ENCODE measurements around the gene PPP1R9B. TPM values are rescaled to one million over a fixed set of nuclear protein-coding genes. Genes with fewer than 3 reads are reported as not detected.
A peak's percentile ranks its signal among the peaks of the same experiment; 100 is the strongest.

PPP1R9B gene
- total RNA-seq, 2 donors from 2014 or later: 24.1 to 34.6 TPM

GRCh38 chr17:50198026-50198669 lies 47.7 kb upstream of the PPP1R9B start:
- Mint-ChIP-seq H3K36me3 (ENCODE audit: low read depth) (peaks cover 20% of the 10 kb centered on the region), H3K9me3 (no peaks in the 10 kb centered on the region), H3K27me3 (ENCODE audit: insufficient read depth) (peaks cover 27% of the 10 kb centered on the region), H3K27ac (no peak overlapping the region), H3K4me3 (peak overlapping the region; percentile 72), H3K4me1 (peaks cover 8% of the 10 kb centered on the region)
- peak; percentile 84 for TF ChIP-seq CTCF (conservative IDR thresholded peaks at IDR 0.05)
- Histone ChIP-seq H3K27me3 (ENCODE audit: control insufficient read depth, insufficient read depth, low read length, poor library complexity, severe bottlenecking) (peaks cover 23% of the 10 kb centered on the region), H3K4me1 (ENCODE audit: control insufficient read depth, insufficient read depth, low read length) (no peaks in the 10 kb centered on the region), H3K36me3 (ENCODE audit: control insufficient read depth, insufficient read depth, low read length) (peaks cover 3% of the 10 kb centered on the region), H3K9me3 (ENCODE audit: control insufficient read depth, low read length) (no peaks in the 10 kb centered on the region), H3K9ac (ENCODE audit: extremely low read depth, low read length, poor library complexity, severe bottlenecking) (no peak overlapping the region), H3K4me3 (ENCODE audit: low read length) (no peak overlapping the region), H3K27ac (ENCODE audit: low read depth, low read length) (no peak overlapping the region)
- WGBS, 2 experiments (ENCODE audit: insufficient coverage in 1 of 2, insufficient read length in 1 of 2): 65 to 75% methylated on average over 6 to 7 of the region's 7 CpGs
- DNase-seq: peak; percentile 89

DNA sequence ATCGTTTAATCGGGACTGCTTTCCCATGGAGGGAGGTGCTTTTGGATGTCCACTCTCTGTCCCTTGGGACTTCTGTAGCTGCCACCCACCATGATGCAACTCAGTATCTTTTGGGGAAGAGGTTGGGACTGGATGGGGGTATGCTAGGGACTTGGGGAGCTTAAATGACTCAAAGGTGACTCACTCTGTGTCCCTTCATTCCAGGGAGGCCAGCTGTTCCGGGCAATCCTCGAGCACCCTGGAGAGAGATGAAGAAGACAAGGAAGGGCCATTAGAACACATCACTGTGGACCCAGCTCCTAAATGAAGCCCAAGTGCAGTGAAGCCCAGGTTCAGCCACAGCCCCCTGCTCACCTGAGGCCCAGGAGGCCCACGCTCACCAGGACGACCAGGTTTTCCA lies 46.3 kb upstream of the PPP1R9B start:
- Histone ChIP-seq H3K36me3 (ENCODE audit: control insufficient read depth, insufficient read depth, low read length) (peaks cover 9% of the 10 kb centered on the region), H3K4me3 (ENCODE audit: low read length) (no peak overlapping the region), H3K9me3 (ENCODE audit: control insufficient read depth, low read length) (no peaks in the 10 kb centered on the region), H3K27ac (ENCODE audit: low read depth, low read length) (no peak overlapping the region), H3K4me1 (ENCODE audit: control insufficient read depth, insufficient read depth, low read length) (no peaks in the 10 kb centered on the region), H3K27me3 (ENCODE audit: control insufficient read depth, insufficient read depth, low read length, poor library complexity, severe bottlenecking) (peaks cover 12% of the 10 kb centered on the region), H3K9ac (ENCODE audit: extremely low read depth, low read length, poor library complexity, severe bottlenecking) (no peak overlapping the region)
- H3K27me3 Mint-ChIP-seq (ENCODE audit: insufficient read depth): peaks cover 13% of the 10 kb centered on the region
- no peak overlapping the region for H3K27ac Mint-ChIP-seq
- WGBS, 2 experiments (ENCODE audit: insufficient coverage in 1 of 2, insufficient read length in 1 of 2): 89 to 92% methylated on average over 2 to 6 of the region's 6 CpGs
- H3K36me3 Mint-ChIP-seq (ENCODE audit: low read depth): peaks cover 20% of the 10 kb centered on the region
- DNase-seq: no peak
- H3K4me1 Mint-ChIP-seq: peaks cover 8% of the 10 kb centered on the region
- no peaks in the 10 kb centered on the region for H3K9me3 Mint-ChIP-seq
- TF ChIP-seq CTCF (conservative IDR thresholded peaks at IDR 0.05): no peak
- no peak overlapping the region for H3K4me3 Mint-ChIP-seq

DNA sequence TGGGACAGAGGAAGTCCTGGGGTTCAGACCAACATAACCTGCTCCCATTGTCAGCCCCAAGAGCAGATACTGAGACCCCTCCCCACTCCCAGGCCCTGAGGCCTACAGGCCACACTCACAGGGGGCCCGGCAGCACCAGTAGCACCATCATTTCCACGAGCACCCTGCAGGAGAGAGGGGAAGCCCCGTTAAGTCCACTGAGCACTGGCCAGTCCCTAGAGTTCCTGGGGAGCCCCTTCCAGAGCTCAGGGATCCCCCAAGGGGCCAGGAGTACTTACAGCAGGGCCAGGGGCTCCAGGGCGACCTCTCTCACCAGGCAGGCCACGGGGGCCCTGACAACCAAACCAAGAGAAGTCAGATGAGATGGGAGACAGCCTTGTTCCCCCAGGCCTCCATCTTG lies 45.6 kb upstream of the PPP1R9B start:
- Mint-ChIP-seq H3K4me3 (no peak overlapping the region), H3K9me3 (no peaks in the 10 kb centered on the region), H3K4me1 (peaks cover 4% of the 10 kb centered on the region), H3K27me3 (ENCODE audit: insufficient read depth) (peaks cover 5% of the 10 kb centered on the region), H3K27ac (no peak overlapping the region), H3K36me3 (ENCODE audit: low read depth) (peaks cover 20% of the 10 kb centered on the region)
- TF ChIP-seq CTCF (conservative IDR thresholded peaks at IDR 0.05): no peak
- DNase-seq: no peak
- 83 to 89% methylated on average over 2 to 5 of the region's 5 CpGs for WGBS, 2 experiments (ENCODE audit: insufficient coverage in 1 of 2, insufficient read length in 1 of 2)
- Histone ChIP-seq H3K4me1 (ENCODE audit: control insufficient read depth, insufficient read depth, low read length) (no peaks in the 10 kb centered on the region), H3K27me3 (ENCODE audit: control insufficient read depth, insufficient read depth, low read length, poor library complexity, severe bottlenecking) (peaks cover 4% of the 10 kb centered on the region), H3K4me3 (ENCODE audit: low read length) (no peak overlapping the region), H3K36me3 (ENCODE audit: control insufficient read depth, insufficient read depth, low read length) (peaks cover 9% of the 10 kb centered on the region), H3K9me3 (ENCODE audit: control insufficient read depth, low read length) (no peaks in the 10 kb centered on the region), H3K9ac (ENCODE audit: extremely low read depth, low read length, poor library complexity, severe bottlenecking) (no peak overlapping the region), H3K27ac (ENCODE audit: low read depth, low read length) (no peak overlapping the region)
